Ishikawa (cell line): ENCODE results near the gene VWDE.

ENCODE experiments used
- CEBPB ChIP-seq: IDR thresholded peaks from 2 replicates; pipeline ENCODE4 v1.6.1; 2012
- CREB1 ChIP-seq: IDR thresholded peaks from 2 replicates; pipeline ENCODE4 v1.6.1; 2012; ENCODE audit warnings: low read depth
- EGR1 ChIP-seq: IDR thresholded peaks from 2 replicates; pipeline ENCODE4 v1.6.1; 2012
- EP300 ChIP-seq: IDR thresholded peaks from 2 replicates; pipeline ENCODE4 v1.6.1; 2012; ENCODE audit warnings: borderline replicate concordance
- FOXM1 ChIP-seq: IDR thresholded peaks from 2 replicates; pipeline ENCODE4 v1.6.1; 2012; ENCODE audit warnings: low read depth, borderline replicate concordance
- NFIC ChIP-seq: IDR thresholded peaks from 2 replicates; pipeline ENCODE4 v1.6.1; 2012
- RAD21 ChIP-seq: IDR thresholded peaks from 2 replicates; pipeline ENCODE4 v1.6.1; 2012; ENCODE audit warnings: low read depth
- TAF1 ChIP-seq: IDR thresholded peaks from 2 replicates; pipeline ENCODE4 v1.6.1; 2012; ENCODE audit warnings: low read depth, mild to moderate bottlenecking
- TCF12 ChIP-seq: IDR thresholded peaks from 2 replicates; pipeline ENCODE4 v1.6.1; 2012; ENCODE audit warnings: low read depth
- TEAD4 ChIP-seq: IDR thresholded peaks from 2 replicates; pipeline ENCODE4 v1.6.1; 2012
- USF1 ChIP-seq: IDR thresholded peaks from 2 replicates; pipeline ENCODE4 v1.6.1; 2012
- YY1 ChIP-seq: IDR thresholded peaks from 2 replicates; pipeline ENCODE4 v1.6.1; 2012; ENCODE audit warnings: low read depth
- ZBTB7A ChIP-seq: IDR thresholded peaks from 2 replicates; pipeline ENCODE4 v1.6.1; 2012; ENCODE audit warnings: low read depth
- TF ChIP-seq, protein P1 (sequence below): IDR thresholded peaks from 2 replicates; pipeline ENCODE4 v1.6.1; 2012; ENCODE audit warnings: low read depth, mild to moderate bottlenecking
- TF ChIP-seq, protein P2 (sequence below): IDR thresholded peaks from 2 replicates; pipeline ENCODE4 v1.6.1; 2012

VWDE gene

GRCh38 chr7:12323415-12323814 is 80.2 kb downstream of the VWDE start:
- TF ChIP-seq, protein P1, sequence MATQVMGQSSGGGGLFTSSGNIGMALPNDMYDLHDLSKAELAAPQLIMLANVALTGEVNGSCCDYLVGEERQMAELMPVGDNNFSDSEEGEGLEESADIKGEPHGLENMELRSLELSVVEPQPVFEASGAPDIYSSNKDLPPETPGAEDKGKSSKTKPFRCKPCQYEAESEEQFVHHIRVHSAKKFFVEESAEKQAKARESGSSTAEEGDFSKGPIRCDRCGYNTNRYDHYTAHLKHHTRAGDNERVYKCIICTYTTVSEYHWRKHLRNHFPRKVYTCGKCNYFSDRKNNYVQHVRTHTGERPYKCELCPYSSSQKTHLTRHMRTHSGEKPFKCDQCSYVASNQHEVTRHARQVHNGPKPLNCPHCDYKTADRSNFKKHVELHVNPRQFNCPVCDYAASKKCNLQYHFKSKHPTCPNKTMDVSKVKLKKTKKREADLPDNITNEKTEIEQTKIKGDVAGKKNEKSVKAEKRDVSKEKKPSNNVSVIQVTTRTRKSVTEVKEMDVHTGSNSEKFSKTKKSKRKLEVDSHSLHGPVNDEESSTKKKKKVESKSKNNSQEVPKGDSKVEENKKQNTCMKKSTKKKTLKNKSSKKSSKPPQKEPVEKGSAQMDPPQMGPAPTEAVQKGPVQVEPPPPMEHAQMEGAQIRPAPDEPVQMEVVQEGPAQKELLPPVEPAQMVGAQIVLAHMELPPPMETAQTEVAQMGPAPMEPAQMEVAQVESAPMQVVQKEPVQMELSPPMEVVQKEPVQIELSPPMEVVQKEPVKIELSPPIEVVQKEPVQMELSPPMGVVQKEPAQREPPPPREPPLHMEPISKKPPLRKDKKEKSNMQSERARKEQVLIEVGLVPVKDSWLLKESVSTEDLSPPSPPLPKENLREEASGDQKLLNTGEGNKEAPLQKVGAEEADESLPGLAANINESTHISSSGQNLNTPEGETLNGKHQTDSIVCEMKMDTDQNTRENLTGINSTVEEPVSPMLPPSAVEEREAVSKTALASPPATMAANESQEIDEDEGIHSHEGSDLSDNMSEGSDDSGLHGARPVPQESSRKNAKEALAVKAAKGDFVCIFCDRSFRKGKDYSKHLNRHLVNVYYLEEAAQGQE, result no peak
- no peak for TF ChIP-seq TAF1
- no peak for TF ChIP-seq RAD21
- TF ChIP-seq FOXM1, result no peak
- TF ChIP-seq, protein P2, sequence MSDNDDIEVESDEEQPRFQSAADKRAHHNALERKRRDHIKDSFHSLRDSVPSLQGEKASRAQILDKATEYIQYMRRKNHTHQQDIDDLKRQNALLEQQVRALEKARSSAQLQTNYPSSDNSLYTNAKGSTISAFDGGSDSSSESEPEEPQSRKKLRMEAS, result no peak
- no peak for TF ChIP-seq NFIC
- TF ChIP-seq ZBTB7A, result no peak
- TF ChIP-seq TCF12, result no peak
- TF ChIP-seq TEAD4, result no peak
- TF ChIP-seq CREB1, result no peak
- TF ChIP-seq YY1, result no peak
- TF ChIP-seq CEBPB, result no peak
- no peak for TF ChIP-seq EP300
- no peak for TF ChIP-seq EGR1
- TF ChIP-seq USF1, result no peak

- TF ChIP-seq TAF1, result no peak
- TF ChIP-seq, protein P1, result no peak
- TF ChIP-seq, protein P2, result no peak
- TF ChIP-seq RAD21, result no peak
- no peak for TF ChIP-seq EGR1
- TF ChIP-seq ZBTB7A, result no peak
Observed at GRCh38 chr7:12322903-12323300, 80.8 kb downstream of the VWDE start.

- TF ChIP-seq RAD21 (peak; percentile 70), TAF1 (no peak)
Observed at GRCh38 chr7:12322284-12322902, 81.3 kb downstream of the VWDE start.

DNA sequence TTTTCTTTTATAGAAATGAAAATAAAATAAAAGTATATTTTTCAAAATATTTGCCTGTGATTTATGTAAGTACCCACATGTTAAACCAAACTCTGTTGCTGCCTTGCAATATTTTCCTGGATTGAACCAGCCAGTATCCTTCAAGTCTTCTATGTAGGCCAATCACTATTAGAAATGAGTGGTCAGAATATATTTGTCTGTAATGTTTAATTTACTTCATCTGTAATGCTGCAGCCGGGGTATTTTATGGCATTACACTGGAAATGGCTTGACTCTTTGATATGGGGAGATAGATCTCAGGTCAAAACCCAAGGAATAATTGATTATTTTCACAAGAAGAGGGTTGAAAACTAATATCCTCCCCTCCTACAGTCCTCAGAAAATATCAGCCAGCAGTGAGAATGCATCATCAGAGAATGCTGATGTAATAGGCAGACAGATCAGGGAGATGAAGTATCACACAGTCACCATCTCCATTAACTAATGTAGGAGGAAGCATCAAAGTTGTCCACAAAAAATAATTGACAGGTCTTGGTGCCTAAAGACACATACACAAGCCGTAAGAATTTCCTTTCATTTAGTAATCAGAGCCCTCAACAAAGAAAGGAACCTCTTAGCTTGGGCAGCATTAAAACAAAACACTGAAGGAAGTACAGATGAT is 82.5 kb downstream of the VWDE start:
- TF ChIP-seq FOXM1 (no peak), ZBTB7A (no peak), TCF12 (no peak), RAD21 (no peak), TEAD4 (no peak), EGR1 (no peak), NFIC (no peak)

GRCh38 chr7:12320241-12320986 is 83.3 kb downstream of the VWDE start:
- TF ChIP-seq YY1 (no peak), EGR1 (no peak), CEBPB (no peak), EP300 (no peak), TCF12 (no peak)

- TF ChIP-seq CEBPB, result no peak
- TF ChIP-seq TEAD4, result no peak
- TF ChIP-seq, protein P1, result no peak
- TF ChIP-seq, protein P2, result no peak
- TF ChIP-seq RAD21, result no peak
- TF ChIP-seq USF1, result no peak
- TF ChIP-seq YY1, result no peak
- no peak for TF ChIP-seq CREB1
- TF ChIP-seq ZBTB7A, result no peak
- no peak for TF ChIP-seq TAF1
Observed at GRCh38 chr7:12317675-12318074, 86.0 kb downstream of the VWDE start.
